CD4-positive, alpha-beta T cell treated with Interleukin-6 for 4 hours (primary cell): ENCODE results near the gene GSG1.

Experiments
- DNase-seq: peaks from one replicate; pipeline ENCODE4 v3.0.0-alpha.2; 2020; ENCODE audit warnings: mixed read lengths

Gene GSG1

DNA sequence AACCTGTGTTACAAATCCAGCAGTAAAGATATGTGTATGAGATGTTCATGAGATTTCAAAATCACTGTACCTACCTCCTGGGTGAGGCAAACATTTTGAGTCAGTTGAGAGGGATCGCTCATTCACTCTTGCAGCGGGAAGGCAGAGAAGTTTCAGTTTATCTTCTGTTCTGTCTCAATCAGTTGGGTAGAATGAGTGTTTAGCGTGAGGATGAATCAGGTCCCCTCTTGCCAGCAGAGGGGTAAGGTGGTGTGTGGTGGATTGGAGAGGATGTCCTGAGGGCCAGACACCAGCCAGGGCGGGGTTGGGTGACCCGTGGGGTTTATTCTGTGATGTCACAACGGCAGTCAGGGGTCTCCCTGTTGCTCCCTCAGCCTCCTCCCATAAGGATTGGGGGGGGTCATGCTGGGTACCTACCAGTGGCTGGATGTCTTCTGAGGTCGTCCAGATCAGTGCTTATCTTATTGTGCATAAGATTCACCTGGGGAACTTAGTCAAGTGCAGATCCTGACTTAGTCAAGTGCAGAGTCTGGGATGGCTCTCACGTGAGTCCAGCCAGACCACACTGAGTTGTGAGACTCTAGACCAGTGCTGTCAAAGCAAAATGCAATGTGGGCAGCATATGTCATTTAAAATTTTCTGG, at the start of gene GSG1:
TSS of gene GSG1 (minus strand) at position 277 of the 643 bp plus-strand sequence. CDS start at position 122, 155 bp downstream.
- DNase-seq, result no peak

DNA sequence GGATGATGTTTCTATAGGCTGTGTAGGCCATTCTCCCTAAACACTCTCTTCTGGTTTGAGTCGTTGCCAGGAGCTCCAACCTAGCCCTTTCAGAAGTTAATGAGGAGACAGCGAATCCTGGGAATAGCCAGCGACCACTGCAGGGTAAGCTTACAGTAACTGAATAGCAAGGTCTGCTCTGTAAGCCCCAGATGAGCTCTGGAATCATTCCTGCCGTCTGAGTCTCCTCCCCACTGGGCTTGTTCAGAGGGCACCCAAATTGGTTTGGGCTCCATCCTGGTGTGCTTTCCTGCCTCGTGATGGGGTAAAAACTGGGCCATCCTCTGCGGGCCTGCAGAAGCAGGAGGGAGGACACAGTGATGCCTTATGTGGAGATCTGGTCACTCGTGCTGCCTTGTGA, 49.7 kb upstream of the GSG1 start:
- no peak for DNase-seq

GRCh38 chr12:13152756-13153155, 49.3 kb upstream of the GSG1 start:
- DNase-seq, result no peak

- DNase-seq, result no peak
Measured at GRCh38 chr12:13152281-13152680, 48.8 kb upstream of the GSG1 start.

DNA sequence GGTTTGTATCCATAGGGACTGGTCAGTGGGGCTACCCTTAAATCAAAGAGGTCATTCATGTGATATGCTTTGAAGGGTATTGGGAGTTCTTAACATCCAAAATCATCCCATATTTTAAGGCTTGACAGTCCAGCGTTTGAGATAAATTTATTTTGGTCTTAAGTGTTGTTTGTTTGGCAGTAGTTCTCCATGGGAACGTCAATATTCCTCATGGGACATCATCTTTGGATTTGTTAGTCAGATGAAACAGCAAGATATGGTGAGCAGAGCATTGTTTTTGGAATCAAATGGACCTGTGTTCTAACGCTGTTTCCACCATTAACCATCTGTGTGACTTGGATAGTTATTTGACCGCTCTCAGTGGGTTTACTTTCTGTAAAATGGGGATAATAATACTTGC, 45.9 kb upstream of the GSG1 start:
- DNase-seq, result no peak

- no peak for DNase-seq
Measured at GRCh38 chr12:13148485-13148847, 45.0 kb upstream of the GSG1 start.

DNA sequence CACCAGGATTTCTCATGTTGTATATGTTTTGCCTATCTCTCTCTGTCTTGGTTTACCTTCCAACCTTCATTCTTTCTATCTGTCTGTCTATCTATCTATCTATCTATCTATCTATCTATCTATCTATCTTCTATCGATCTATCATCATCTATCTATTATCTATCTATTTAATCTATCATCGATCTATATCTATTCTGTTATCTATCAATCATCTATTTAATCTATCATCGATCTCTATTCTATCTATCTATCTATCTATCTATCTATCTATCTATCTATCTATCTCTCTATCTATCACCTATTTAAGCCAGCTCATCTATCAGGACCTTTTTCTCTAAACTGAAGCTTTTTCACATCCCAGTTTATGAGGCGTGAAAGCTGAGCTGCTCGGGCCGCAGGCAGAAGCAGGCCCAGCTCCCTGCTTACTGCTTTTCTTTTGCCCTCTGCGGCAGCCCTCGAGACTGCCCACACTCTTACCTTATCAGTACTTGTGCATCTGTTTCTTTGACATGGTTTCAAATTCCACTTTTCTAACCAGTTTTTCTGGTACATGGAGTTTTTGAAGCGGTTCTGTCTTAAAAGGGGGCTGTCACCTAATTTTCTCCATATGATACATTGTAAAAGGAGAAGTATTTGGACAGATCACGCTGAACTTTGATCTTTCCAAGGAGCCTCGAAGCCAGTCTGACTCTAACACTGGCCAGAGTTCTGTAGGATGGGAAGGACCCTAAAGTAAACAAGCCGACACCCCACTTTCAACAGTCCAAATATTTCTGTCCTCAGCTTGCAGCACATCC, 44.4 kb upstream of the GSG1 start:
- DNase-seq, result no peak

DNA sequence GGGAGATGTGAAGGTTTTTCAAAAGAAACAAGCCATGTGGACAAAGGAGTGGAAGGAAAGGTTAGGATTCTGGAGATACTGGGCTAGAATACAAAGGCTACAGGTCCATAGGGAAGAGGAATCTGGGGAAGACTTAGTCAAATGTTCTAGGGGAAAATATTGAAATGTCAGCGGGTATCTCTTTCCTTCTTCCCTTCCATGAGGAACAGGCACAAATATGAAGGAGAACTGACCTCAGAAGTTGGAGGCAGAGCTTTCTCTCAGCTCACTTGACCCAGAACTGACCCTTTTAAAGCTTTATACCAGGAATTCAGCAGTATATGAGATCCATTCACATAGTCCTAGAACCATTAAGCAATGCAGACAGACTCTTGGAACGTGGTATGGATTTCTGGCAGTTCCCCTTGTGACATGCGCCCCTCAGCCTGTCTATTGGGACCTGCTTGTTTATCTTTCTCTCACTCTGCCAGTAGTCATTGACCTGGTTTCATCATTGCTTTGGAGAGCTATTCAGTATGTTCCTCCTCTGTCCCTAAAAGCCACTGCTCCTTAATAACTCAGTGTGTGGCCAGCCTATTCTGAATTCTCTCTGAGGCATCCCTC, 43.0 kb upstream of the GSG1 start:
- no peak for DNase-seq

DNA sequence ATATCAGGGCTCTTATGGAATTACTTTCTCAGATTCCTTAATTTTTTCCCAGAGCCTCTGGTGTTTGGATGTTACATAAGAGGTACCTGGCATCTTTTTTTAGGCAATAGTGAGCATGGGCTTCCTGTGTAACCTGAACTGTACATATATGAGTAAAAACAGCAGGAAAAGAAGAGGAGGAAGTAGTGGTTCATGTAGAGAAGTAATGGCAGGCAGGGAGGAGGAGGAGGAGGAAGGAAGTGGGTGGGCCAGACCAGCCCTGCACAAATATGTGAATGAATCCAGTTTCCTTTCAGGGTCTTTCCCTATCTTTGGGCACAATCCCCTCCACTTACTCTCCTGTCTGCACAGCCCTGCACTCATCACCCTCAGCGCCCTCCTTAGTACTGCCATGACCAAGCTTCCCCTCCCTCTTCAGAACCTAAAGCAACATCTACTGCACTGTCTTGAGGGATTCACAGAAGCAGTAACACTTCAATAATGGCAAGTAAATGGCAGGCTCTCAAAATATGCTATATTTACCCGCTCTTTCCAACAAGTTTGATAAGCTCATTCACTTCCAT, 40.9 kb upstream of the GSG1 start:
- peak; percentile 27 for DNase-seq

DNA sequence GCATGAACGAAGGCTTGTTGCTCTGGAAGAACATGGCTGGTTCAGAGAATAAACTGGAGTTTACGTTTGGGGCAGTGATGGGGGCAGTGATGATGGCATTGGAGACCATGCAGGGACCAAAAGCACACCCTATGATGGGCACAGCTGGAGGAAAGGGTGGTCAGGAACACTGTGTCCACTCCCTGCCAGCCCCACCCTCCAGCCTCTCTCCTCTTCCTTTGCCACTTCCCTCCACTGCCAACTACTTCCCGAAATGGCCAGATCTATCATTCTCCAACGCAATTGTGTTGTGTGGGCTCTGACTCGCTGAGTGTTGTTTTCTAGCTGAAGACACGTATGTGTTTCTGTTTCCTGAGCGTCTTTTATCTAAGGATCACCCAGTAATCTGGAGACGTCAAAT, 39.3 kb upstream of the GSG1 start:
- no peak for DNase-seq

DNA sequence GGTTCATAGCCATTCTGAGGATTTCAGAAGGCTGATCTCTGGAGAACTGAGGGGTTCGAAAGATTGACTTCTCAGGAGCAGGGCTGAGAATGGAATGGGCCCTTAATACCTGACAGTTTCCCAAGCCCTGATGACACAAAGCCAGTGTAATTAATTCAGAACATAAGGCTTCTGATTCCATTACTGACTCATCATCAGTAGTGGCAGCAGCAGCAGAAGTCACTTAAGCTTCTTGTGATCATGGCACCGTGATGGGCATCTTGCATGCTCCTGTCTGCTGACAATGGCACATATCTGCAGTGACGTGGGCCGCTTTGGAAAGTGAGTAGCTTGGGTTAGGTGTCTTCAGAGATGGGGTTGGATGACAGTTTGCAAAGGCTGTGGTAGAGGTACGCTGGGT, 38.2 kb upstream of the GSG1 start:
- DNase-seq, result no peak

DNA sequence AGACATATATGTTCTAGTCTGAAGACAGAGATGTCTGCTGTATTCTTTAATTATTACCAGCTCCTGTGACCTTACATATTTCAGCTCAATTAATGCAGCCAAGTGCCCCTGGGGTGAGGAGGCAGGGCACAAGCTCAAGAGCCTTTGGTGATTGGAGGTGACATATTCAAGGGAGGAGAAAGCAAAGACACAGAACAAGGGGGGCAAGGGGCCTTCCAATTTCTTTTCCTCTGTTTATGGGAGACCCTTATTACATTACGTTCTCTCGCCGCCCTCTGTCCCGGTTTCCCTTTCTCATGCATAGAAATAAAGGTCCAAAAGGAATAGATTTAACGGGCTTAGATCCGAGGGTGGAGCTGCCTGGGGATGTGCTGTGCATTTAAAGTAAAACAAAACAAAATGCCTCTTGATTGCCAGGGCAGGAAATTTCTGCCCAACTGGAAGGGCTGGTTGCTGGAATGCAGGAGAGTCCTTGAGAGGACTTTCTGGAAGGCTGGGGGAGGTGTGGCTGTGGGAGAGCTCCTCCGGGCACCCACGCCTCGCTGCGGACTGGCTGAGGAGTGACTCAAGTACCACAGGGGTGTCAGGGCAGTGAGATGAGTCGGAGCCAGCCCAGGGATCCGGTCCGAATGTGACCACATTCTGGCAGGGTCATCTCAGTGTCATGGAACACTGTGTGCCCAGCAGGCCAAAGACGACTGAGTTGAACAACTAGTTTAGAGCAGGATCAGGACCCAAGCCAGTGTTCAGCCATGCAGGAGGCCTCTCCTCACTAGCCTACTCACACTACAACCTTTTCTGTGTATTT, 32.1 kb upstream of the GSG1 start:
- DNase-seq, result no peak

- DNase-seq, result no peak
Measured at GRCh38 chr12:13133886-13134285, 30.4 kb upstream of the GSG1 start.

DNA sequence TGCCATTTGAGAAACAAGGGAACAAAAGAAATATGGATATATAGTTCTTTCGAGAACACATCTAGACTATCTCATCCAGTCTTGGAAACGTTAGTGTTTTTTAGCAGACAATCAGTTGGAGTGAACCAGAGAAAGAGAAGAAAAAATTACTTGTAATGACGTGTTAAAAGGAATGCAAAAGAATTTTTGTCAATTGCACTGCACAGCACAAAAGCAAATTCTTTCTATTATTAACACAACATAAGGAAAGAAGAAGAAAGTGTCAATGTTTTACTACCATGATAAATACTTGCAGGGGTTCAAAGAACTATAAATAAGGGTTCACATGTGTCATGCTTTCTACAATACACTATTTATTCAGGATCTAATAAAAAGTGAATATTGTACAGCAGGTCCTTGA, 27.5 kb upstream of the GSG1 start:
- DNase-seq, result no peak

DNA sequence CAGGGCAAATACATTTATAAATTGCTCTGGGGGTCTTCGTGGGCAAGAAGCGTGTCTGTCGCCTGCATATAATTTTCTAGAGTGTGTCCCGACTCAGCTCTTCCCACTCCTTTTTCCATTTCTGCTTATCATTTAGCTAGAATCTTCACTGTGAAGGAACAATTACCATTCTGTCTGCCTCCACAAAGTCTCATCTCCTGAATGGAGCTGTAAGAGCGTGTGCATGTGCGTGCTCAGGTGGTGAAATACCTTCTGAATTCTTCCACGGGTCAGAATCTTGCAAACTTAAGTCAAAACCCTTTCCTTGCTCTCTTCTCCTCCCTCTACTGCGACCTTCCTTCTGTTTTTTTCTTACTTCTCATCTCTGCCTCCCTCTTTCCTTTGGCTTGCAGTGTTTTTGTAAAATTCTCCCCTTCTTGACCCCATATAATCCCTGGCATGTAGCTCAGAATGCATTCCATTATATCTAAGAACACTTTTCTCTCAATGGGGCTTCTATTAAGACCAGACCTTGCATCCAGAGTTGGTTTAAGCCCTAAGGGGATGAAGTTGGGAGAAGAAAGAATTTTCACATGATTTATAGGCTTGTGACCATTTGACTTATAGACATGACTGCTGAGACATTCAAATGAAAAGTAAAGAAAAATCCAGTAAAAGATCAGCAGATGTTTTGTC, 25.0 kb upstream of the GSG1 start:
- no peak for DNase-seq

- no peak for DNase-seq
Measured at GRCh38 chr12:13127444-13127843, 24.0 kb upstream of the GSG1 start.

GRCh38 chr12:13126494-13126893, 23.0 kb upstream of the GSG1 start:
- no peak for DNase-seq

- DNase-seq, result no peak
Measured at GRCh38 chr12:13125996-13126395, 22.5 kb upstream of the GSG1 start.

DNA sequence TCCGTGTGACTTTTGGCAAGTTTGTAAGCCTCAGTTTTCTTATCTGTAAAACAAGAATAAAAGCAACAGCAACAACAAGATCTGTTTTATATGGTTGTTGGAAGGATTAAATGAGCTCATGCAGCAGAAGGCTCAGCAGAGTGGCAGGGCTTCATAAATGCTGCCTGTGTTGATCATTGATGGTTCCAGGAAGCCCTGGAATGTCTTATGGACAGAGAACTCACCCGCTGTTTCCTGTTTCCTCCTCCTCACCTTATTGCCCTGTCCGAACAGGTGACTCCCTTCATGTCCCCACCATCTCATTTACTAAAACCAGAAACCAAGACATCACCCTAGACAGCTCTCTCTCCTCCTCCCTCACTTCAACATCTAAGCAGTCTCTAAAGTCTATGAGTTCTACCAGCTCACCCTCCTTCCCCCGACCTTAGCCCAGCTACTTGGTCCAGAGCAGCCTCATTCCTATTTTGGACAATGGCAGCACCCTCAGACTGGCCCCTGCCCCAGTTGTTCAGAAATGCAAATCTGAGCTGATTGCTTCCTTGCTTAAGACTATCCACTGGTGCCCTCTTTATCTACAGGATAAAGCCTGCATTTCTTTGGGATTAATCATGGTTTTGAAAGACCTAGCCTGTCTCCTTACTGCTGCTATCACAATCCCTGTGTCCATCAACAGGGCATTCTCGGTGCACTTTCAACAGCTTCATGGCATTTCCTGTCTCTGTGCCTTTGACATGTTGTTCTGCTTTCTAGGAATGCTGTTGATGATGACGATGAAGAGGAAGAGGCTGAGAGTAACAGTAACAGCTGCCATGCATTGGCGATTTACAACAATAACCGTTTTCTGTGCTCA, 21.4 kb upstream of the GSG1 start:
- DNase-seq, result no peak

DNA sequence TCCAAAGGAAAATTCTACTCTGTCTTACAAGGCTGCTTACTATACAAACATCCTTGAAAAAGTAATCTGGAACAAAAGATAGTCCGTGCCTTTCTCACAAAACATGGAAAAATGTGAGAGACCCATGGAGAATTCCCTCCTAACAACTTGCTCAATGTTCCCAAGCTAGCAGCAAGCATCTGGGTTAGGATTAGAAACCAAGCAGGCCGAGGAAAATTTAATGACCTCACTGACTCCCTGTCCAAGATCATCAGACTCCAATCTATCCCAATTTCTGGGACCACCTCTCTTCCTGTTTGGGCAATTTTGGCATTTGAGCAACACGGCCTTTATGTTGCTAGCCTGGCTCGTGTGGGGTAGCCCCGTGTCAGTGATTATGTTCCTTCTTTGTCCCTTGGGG, 18.1 kb upstream of the GSG1 start:
- DNase-seq, result no peak

- DNase-seq, result no peak
Measured at GRCh38 chr12:13120413-13120812, 16.9 kb upstream of the GSG1 start.

GRCh38 chr12:13119826-13120225, 16.4 kb upstream of the GSG1 start:
- no peak for DNase-seq
